OCI-LY1 (cell line): ENCODE measurements around the gene CPEB2.

Source experiments
- H2AFZ ChIP-seq: fragments of 200-600 bp; sonication (generic), shearing (Covaris generic); 2 replicates; pipeline ENCODE4 v1.6.0; 2014; ENCODE audit warnings: antibody characterized with exemption, mild to moderate bottlenecking, low read length
- H3F3A ChIP-seq: fragments of 200-600 bp; sonication (generic), shearing (Covaris generic); 2 replicates; pipeline ENCODE4 v1.6.0; 2014; ENCODE audit warnings: mild to moderate bottlenecking, antibody characterized with exemption, low read length, moderate library complexity; ENCODE audit not compliant: insufficient read depth
- H3K27ac ChIP-seq: fragments of 200-600 bp; sonication (generic); 2 replicates; pipeline ENCODE4 v1.5.1; 2014; ENCODE audit warnings: low read length, mixed run types, mild to moderate bottlenecking, low read depth; ENCODE audit not compliant: poor library complexity, severe bottlenecking
- H3K27me3 ChIP-seq: fragments of 200-600 bp; sonication (generic); 2 replicates; pipeline ENCODE4 v1.6.0; 2014; ENCODE audit warnings: antibody characterized with exemption, mild to moderate bottlenecking, low read length, moderate library complexity; ENCODE audit not compliant: insufficient read depth
- H3K36me3 ChIP-seq: fragments of 200-600 bp; sonication (generic); 2 replicates; pipeline ENCODE4 v1.6.1; 2014; ENCODE audit warnings: mild to moderate bottlenecking, antibody characterized with exemption, low read length, moderate library complexity, mixed read lengths; ENCODE audit not compliant: insufficient read depth
- H3K4me1 ChIP-seq: fragments of 200-600 bp; sonication (generic); 2 replicates; pipeline ENCODE4 v1.5.1; 2014; ENCODE audit warnings: mild to moderate bottlenecking, low read length, moderate library complexity; ENCODE audit not compliant: insufficient read depth, severe bottlenecking
- H3K4me2 ChIP-seq: fragments of 200-600 bp; sonication (generic), shearing (Covaris generic); 2 replicates; pipeline ENCODE4 v1.6.1; 2014; ENCODE audit warnings: low read length
- H3K4me3 ChIP-seq: fragments of 200-600 bp; sonication (generic); 2 replicates; pipeline ENCODE4 v1.5.1; 2014; ENCODE audit warnings: low read length, low read depth, mild to moderate bottlenecking, mixed read lengths; ENCODE audit not compliant: poor library complexity, severe bottlenecking
- H3K79me2 ChIP-seq: fragments of 200-600 bp; shearing (Covaris generic); 2 replicates; pipeline ENCODE4 v1.6.1; 2016; ENCODE audit warnings: mixed run types, low read length, mixed read lengths; ENCODE audit not compliant: insufficient read depth
- H3K9ac ChIP-seq: fragments of 200-600 bp; sonication (generic), shearing (Covaris generic); 2 replicates; pipeline ENCODE4 v1.6.1; 2014; ENCODE audit warnings: mild to moderate bottlenecking, low read length, mixed read lengths
- H3K9me2 ChIP-seq: fragments of 200-600 bp; sonication (generic), shearing (Covaris generic); 2 replicates; pipeline ENCODE4 v1.6.1; 2014; ENCODE audit warnings: low read depth, mild to moderate bottlenecking, low read length, mixed read lengths
- H3K9me3 ChIP-seq: fragments of 200-600 bp; shearing (Covaris generic); 2 replicates; pipeline ENCODE4 v1.6.1; 2014; ENCODE audit warnings: low read length, mixed read lengths
- H4K20me1 ChIP-seq: fragments of 200-600 bp; sonication (generic), shearing (Covaris generic); 2 replicates; pipeline ENCODE4 v1.6.0; 2016; ENCODE audit warnings: mild to moderate bottlenecking, low read length; ENCODE audit not compliant: insufficient read depth
- EZH2 ChIP-seq: fragments of 200-600 bp; sonication (generic), shearing (Covaris generic); IDR thresholded peaks from 2 replicates; pipeline ENCODE4 v1.8.0; 2017; ENCODE audit warnings: borderline replicate concordance, mixed run types, mild to moderate bottlenecking, antibody characterized with exemption, low read length, moderate library complexity, mixed read lengths
- TF ChIP-seq, protein P1 (sequence below): fragments of 200-600 bp; sonication (generic), shearing (Covaris generic); IDR thresholded peaks from 2 replicates; pipeline ENCODE4 v1.5.1; 2017; ENCODE audit warnings: mild to moderate bottlenecking, antibody characterized with exemption, low read length, moderate library complexity, mixed read lengths

CPEB2 gene

GRCh38 chr4:15021311-15021710 lies 19.0 kb downstream of the CPEB2 start:
- H2AFZ ChIP-seq, result no peak overlapping the region
- H4K20me1 ChIP-seq, result no peaks in the 10 kb centered on the region
- TF ChIP-seq, protein P1, sequence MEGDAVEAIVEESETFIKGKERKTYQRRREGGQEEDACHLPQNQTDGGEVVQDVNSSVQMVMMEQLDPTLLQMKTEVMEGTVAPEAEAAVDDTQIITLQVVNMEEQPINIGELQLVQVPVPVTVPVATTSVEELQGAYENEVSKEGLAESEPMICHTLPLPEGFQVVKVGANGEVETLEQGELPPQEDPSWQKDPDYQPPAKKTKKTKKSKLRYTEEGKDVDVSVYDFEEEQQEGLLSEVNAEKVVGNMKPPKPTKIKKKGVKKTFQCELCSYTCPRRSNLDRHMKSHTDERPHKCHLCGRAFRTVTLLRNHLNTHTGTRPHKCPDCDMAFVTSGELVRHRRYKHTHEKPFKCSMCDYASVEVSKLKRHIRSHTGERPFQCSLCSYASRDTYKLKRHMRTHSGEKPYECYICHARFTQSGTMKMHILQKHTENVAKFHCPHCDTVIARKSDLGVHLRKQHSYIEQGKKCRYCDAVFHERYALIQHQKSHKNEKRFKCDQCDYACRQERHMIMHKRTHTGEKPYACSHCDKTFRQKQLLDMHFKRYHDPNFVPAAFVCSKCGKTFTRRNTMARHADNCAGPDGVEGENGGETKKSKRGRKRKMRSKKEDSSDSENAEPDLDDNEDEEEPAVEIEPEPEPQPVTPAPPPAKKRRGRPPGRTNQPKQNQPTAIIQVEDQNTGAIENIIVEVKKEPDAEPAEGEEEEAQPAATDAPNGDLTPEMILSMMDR, result no peak
- TF ChIP-seq EZH2, result no peak
- H3K9me3 ChIP-seq, result no peaks in the 10 kb centered on the region
- H3K9ac ChIP-seq, result no peak overlapping the region
- H3K4me3 ChIP-seq, result no peak overlapping the region
- H3F3A ChIP-seq, result no peaks in the 10 kb centered on the region
- H3K79me2 ChIP-seq, result no peaks in the 10 kb centered on the region
- H3K27me3 ChIP-seq, result no peaks in the 10 kb centered on the region
- no peaks in the 10 kb centered on the region for H3K36me3 ChIP-seq
- no peak overlapping the region for H3K4me2 ChIP-seq
- peaks cover 8% of the 10 kb centered on the region for H3K4me1 ChIP-seq
- H3K9me2 ChIP-seq, result no peaks in the 10 kb centered on the region
- H3K27ac ChIP-seq, result no peak overlapping the region

- Histone ChIP-seq H3K9me2 (no peaks in the 10 kb centered on the region), H2AFZ (no peak overlapping the region), H4K20me1 (no peaks in the 10 kb centered on the region), H3K9me3 (no peaks in the 10 kb centered on the region), H3K27ac (no peak overlapping the region), H3K79me2 (no peaks in the 10 kb centered on the region), H3K4me3 (no peak overlapping the region), H3K9ac (no peak overlapping the region), H3K36me3 (no peaks in the 10 kb centered on the region), H3F3A (no peaks in the 10 kb centered on the region), H3K4me2 (no peak overlapping the region), H3K4me1 (peaks cover 8% of the 10 kb centered on the region), H3K27me3 (no peaks in the 10 kb centered on the region)
- TF ChIP-seq EZH2, result no peak
- TF ChIP-seq, protein P1, result no peak
Measured at GRCh38 chr4:15021946-15022345, 19.7 kb downstream of the CPEB2 start.

- no peaks in the 10 kb centered on the region for H3K27me3 ChIP-seq
- H3K9me2 ChIP-seq, result no peaks in the 10 kb centered on the region
- no peak for TF ChIP-seq EZH2
- TF ChIP-seq, protein P1, result no peak
- H4K20me1 ChIP-seq, result no peaks in the 10 kb centered on the region
- H3K27ac ChIP-seq, result no peak overlapping the region
- H2AFZ ChIP-seq, result no peak overlapping the region
- no peak overlapping the region for H3K4me3 ChIP-seq
- H3K36me3 ChIP-seq, result no peaks in the 10 kb centered on the region
- no peak overlapping the region for H3K4me2 ChIP-seq
- no peak overlapping the region for H3K9ac ChIP-seq
- H3K4me1 ChIP-seq, result peaks cover 8% of the 10 kb centered on the region
- no peaks in the 10 kb centered on the region for H3F3A ChIP-seq
- H3K79me2 ChIP-seq, result no peaks in the 10 kb centered on the region
- no peaks in the 10 kb centered on the region for H3K9me3 ChIP-seq
Measured at GRCh38 chr4:15024386-15024785, 22.1 kb downstream of the CPEB2 start.
